Transverse colon (tissue), 4 donors: ENCODE measurements around the gene MSL1. TPM values are rescaled to one million over a fixed set of nuclear protein-coding genes. Genes with fewer than 3 reads are reported as not detected.
A peak's percentile ranks its signal among the peaks of the same experiment; 100 is the strongest.

Experiments
- DNase-seq: peaks from one replicate; pipeline ENCODE4 v3.0.0-alpha.2; 2019
- H3K27ac ChIP-seq, 4 donors: fragments of 200-600 bp; sonication (generic); 2 replicates each; pipeline ENCODE4 v1.5.1; 2016 to 2018; ENCODE audit warnings: inconsistent platforms in 4 of 4
- H3K27me3 ChIP-seq: fragments of 200-600 bp; sonication (generic); 2 replicates; pipeline ENCODE4 v1.5.1; 2017; ENCODE audit warnings: inconsistent platforms
- H3K36me3 ChIP-seq, 4 donors: fragments of 200-600 bp; sonication (generic); 2 replicates each; pipeline ENCODE4 v1.5.1; 2017 to 2019; ENCODE audit warnings: inconsistent platforms in 4 of 4
- H3K4me1 ChIP-seq, 4 donors: fragments of 200-600 bp; sonication (generic); 2 replicates each; pipeline ENCODE4 v1.5.1; 2017 to 2020; ENCODE audit warnings: inconsistent platforms in 4 of 4
- H3K4me3 ChIP-seq, 4 donors: fragments of 200-600 bp; sonication (generic); 1 replicate in 1 of 4; 2 replicates in 3 of 4; pipeline versions ENCODE4 v1.5.1 to v1.6.1; 2017 to 2019; ENCODE audit warnings: inconsistent platforms in 4 of 4
- H3K9me3 ChIP-seq, 2 donors: fragments of 200-600 bp; sonication (generic); 2 replicates each; pipeline ENCODE4 v1.5.1; 2017 to 2019; ENCODE audit warnings: inconsistent platforms in 2 of 2
- EP300 ChIP-seq: sonication (generic); formaldehyde crosslinking; IDR thresholded peaks from one replicate; pipeline ENCODE4 v1.6.1; 2017; ENCODE audit warnings: antibody characterized with exemption, low read depth
- POLR2A ChIP-seq: fragments of 450-650 bp; IDR thresholded peaks from one replicate; pipeline ENCODE4 v1.6.1; 2016; ENCODE audit warnings: antibody characterized with exemption, mild to moderate bottlenecking, moderate library complexity
- POLR2AphosphoS5 ChIP-seq, 3 donors: sonication (generic); formaldehyde crosslinking; IDR thresholded peaks; one replicate each; pipeline ENCODE4 v1.6.1; 2016; ENCODE audit warnings: antibody characterized with exemption in 3 of 3
- WGBS, 2 donors: methylation state at CpG; one replicate each; pipeline ENCODE4 v1.1.5; 2018; ENCODE audit warnings: low coverage in 1 of 2; 5-methylcytosine and 5-hydroxymethylcytosine counted together
- in situ Hi-C, 4 donors: fragments of 200-750 bp; cut with MboI; loops; one replicate each; pipeline versions ENCODE4 v1.15.0 to v1.15.1; 2017; ENCODE audit warnings: low sequenced_read_pairs in 3 of 4, low pct_ligation_motif_present in 1 of 4, low pct_unique_long_range_greater_than_20kb in 1 of 4
- intact Hi-C: fragments of 100-400 bp; cut with DNase I; formaldehyde crosslinking; loops from one replicate; pipeline ENCODE4 v1.15.1; 2023; ENCODE audit warnings: low total_unique reads
- total RNA-seq, 4 donors: library from RNA; depleted of rRNA; stranded (reverse); fragments of >200 nt; gene quantifications; one replicate each; pipeline ENCODE4 v1.1.0, GENCODE V29; 2016
- TF ChIP-seq, protein P1 (sequence below), 5 experiments: fragments of 200-600 bp in 3 of 5; fragments of 450-650 bp in 2 of 5; sonication (generic) in 3 of 5; IDR thresholded peaks; 1 replicate in 2 of 5; 2 replicates in 3 of 5; pipeline ENCODE4 v1.5.1; 2016 to 2017; ENCODE audit warnings: antibody characterized with exemption in 5 of 5, inconsistent platforms in 3 of 5, mild to moderate bottlenecking in 2 of 5, moderate library complexity in 1 of 5

The MSL1 gene
- total RNA-seq, 4 donors from 2014 or later: 73.9 to 258 (median 90.6) TPM

DNA sequence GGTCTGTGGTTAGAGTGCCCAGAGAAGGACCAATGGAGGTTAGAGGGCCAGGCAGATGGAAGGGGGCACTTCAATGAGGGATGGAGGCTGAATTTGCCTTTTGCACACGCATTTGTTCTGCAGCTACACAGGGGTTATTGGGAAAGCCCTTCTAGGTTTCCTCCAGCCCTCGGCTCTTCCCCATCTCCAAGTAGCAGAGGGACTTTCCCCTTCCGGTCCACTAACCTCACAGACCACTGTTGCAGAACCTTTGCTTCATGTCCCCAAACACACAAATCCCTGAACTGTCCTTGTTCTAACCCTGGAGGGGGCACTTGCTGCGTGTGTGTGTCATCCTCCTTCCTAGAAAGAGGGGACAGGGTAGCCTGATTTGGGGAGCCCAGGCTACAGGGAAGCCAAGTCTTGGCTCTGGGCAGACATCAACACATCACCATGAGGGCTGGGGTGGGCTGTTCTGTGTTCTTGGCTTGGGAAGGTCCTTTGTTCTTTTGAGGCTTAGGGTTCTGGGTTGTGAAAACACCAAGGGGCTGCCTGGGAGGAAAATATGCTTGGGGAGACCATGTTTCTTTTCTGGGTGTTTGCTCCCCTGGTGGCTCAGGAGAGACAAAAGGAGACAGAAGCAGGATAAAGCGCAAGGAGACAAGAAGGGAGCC lies 14.1 kb upstream of the MSL1 start:
- no peak for DNase-seq
- 45% methylated on average over 5 of the region's 5 CpGs; no CpG with 5 or more reads in 1 of the 2 donors for WGBS, 2 donors
- Histone ChIP-seq H3K9me3 (no peaks in the 10 kb centered on the region), H3K4me1 (peaks cover 95 to 100% (median 98%) of the 10 kb centered on the region in 4 donors), H3K27ac (peak overlapping the region; percentile 93 to 99 (median 96)), H3K4me3 (no peak overlapping the region), H3K27me3 (no peaks in the 10 kb centered on the region), H3K36me3 (no peaks in the 10 kb centered on the region)
- TF ChIP-seq EP300 (no peak), POLR2A (no peak), POLR2AphosphoS5 (IDR thresholded peaks at IDR 0.05) (no peak)
- TF ChIP-seq, protein P1, sequence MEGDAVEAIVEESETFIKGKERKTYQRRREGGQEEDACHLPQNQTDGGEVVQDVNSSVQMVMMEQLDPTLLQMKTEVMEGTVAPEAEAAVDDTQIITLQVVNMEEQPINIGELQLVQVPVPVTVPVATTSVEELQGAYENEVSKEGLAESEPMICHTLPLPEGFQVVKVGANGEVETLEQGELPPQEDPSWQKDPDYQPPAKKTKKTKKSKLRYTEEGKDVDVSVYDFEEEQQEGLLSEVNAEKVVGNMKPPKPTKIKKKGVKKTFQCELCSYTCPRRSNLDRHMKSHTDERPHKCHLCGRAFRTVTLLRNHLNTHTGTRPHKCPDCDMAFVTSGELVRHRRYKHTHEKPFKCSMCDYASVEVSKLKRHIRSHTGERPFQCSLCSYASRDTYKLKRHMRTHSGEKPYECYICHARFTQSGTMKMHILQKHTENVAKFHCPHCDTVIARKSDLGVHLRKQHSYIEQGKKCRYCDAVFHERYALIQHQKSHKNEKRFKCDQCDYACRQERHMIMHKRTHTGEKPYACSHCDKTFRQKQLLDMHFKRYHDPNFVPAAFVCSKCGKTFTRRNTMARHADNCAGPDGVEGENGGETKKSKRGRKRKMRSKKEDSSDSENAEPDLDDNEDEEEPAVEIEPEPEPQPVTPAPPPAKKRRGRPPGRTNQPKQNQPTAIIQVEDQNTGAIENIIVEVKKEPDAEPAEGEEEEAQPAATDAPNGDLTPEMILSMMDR (IDR thresholded peaks at IDR 0.05): peak in 2 of 5 experiments; percentile 9 to 22
- intact Hi-C loops: loop anchor here (5.0 kb wide), 1 partner anchor 35 kb away; no protein-coding TSS in a partner anchor
- in situ Hi-C loops: no loop called here

DNA sequence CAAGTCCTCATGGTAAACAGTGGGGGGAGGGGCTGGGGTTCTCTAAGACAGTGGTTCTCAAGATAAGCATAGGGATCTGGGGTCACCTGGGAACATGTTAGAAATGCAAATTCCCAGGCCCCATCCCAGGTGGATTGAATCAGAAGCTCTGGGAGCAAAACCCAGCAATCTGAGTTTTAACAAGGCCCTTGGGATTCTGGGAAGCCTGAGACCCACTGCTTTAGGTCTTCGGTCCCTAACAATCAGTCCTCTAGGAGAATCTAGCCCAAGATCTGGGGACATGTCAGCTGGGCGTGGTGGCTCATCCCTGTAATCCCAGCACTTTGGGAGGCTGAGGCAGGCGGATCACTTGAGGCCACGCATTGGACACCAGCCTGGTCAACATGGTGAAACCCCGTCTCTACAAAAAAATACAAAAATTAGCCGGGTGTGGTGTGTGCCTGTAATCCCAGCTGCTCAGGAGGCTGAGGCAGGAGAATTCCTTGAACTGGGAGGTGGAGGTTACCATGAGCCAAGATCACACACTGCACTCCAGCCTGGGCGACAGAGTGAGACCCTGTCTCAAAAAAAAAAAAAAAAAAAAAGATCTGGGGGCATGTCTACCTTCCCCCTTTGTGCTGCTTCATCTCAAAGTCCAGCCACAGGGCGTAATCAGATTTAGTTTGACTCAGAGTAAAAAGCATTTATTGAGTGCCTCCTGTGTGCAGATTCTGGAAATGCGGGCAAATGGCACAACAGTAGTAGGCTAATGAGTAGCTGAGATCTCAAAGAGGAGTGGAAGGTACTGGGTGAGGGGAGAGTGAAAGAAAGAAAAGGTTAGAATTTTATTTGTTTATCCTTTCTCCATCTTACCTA lies 12.6 kb upstream of the MSL1 start:
- intact Hi-C loops (loop anchor here (5.0 kb wide), 1 partner anchor 37 kb away; no protein-coding TSS in a partner anchor), in situ Hi-C loops (no loop called here)
- WGBS, 2 donors: 72% methylated on average over 5 to 9 of the region's 9 CpGs
- no peak for TF ChIP-seq POLR2A
- TF ChIP-seq, protein P1 (IDR thresholded peaks at IDR 0.05): peak in 1 of 5 experiments; percentile 24
- Histone ChIP-seq H3K36me3 (no peaks in the 10 kb centered on the region), H3K9me3 (no peaks in the 10 kb centered on the region), H3K27me3 (no peaks in the 10 kb centered on the region), H3K4me1 (peaks cover 90 to 98% (median 96%) of the 10 kb centered on the region in 4 donors), H3K27ac (peak overlapping the region; percentile 93 to 99 (median 96)), H3K4me3 (no peak overlapping the region)
- DNase-seq: no peak

DNA sequence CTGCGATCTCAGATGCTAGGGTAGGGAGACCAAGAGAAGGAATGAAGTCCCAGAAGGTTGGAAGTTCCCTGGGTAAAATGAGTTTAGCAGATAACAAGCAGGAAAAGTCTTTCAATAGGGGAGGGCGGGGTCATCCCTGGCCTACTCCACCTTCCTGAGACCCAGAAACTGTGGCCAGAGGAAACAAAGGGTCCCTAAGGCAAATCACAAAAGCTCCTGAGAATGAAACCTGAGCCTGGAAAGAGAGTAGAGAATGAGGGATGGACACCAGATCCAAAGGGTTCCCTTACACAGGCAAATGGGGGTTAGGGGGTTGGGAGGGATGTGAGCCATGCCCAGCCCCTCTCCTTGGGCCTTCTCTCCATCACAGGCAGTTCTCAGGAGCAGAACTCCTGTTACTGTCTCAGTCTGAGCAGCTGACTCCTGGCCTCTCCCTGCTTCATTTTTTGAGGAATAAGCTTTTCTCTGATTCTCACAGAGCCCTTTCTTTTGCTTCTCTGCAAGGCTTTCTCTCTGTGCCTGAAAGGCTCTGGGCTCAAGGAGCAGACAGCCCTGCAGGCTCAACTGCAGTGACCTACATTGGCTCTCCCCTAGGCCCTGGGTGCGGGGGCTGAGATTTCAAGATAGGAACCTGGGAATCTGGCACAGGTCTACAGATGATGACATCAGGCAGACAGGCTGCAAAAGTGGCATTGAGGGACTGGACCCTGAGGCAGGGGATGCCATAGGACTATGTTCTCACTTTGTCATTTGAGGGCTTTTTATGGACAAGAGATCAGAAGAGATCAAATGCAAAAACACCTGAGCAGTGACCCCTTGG lies 11.5 kb upstream of the MSL1 start:
- TF ChIP-seq POLR2AphosphoS5 (IDR thresholded peaks at IDR 0.05) (no peak), EP300 (no peak), POLR2A (no peak)
- TF ChIP-seq, protein P1 (IDR thresholded peaks at IDR 0.05): no peak
- Histone ChIP-seq H3K36me3 (no peaks in the 10 kb centered on the region), H3K27me3 (no peaks in the 10 kb centered on the region), H3K4me3 (no peak overlapping the region), H3K27ac (peak overlapping the region; percentile 93 to 99 (median 96)), H3K4me1 (peaks cover 83 to 98% (median 93%) of the 10 kb centered on the region in 4 donors), H3K9me3 (no peaks in the 10 kb centered on the region)
- WGBS, 2 donors: 40 to 71% methylated on average over 1 to 3 of the region's 3 CpGs
- intact Hi-C loops (loop anchor here (5.0 to 10.0 kb wide), 2 partner anchors 48 to 55 kb away; partner anchors contain the start of gene THRA), in situ Hi-C loops (loop anchor here in 1 of 4 donors (10.0 kb wide), 2 partner anchors 45 to 55 kb away; partner anchors contain the start of gene THRA)
- no peak for DNase-seq
